ACHN (cell line): ENCODE data around the gene ONECUT3.

Experiments
- DNase-seq: peaks from one replicate; pipeline ENCODE4 v3.0.0-alpha.2; 2015
- in situ Hi-C: cut with HindIII; loops from 2 replicates; pipeline ENCODE4 v1.10.0; 2017; ENCODE audit warnings: low sequenced_read_pairs, low pct_ligation_motif_present, low pct_unique_long_range_greater_than_20kb

ONECUT3 gene

GRCh38 chr19:1763648-1764639, 10.6 kb downstream of the ONECUT3 start:
- in situ Hi-C loops, result no loop called here
- DNase-seq, result no peak

GRCh38 chr19:1764729-1765128, 11.4 kb downstream of the ONECUT3 start:
- in situ Hi-C loops, result no loop called here
- DNase-seq, result no peak

DNA sequence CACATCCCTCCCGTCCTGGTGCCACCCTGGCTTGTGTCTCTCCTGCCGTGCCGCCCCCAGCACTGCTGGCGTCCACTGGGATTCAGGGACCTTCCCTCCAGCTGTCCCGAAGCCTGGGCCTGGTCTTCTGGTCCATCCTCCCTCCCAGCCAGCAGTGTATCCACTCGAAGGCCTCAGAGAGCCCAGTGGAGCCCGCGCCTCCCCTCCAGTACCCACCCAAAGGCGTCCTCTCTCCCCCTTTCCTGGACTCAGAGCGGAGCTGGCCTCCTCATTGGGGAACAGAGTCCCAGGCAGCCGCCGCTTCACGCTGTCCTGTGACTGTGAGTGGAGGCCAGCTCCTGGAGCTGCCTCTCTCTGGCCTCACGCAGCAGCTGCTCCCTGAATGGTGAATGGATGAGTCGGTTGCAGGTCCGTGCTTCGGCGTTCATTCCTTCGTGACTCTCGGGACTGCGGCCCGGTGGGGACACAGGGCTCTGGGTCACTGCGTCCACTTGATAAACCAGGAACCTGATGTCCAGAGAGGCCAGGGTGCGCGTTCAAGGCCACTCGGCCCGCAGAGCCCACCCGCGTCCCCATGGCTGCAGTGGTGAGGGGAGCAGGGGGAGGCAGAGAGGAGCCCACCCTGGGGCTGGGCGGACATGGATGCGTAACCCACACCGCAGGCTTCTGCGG, 12.1 kb downstream of the ONECUT3 start:
- in situ Hi-C loops, result no loop called here
- no peak for DNase-seq

DNA sequence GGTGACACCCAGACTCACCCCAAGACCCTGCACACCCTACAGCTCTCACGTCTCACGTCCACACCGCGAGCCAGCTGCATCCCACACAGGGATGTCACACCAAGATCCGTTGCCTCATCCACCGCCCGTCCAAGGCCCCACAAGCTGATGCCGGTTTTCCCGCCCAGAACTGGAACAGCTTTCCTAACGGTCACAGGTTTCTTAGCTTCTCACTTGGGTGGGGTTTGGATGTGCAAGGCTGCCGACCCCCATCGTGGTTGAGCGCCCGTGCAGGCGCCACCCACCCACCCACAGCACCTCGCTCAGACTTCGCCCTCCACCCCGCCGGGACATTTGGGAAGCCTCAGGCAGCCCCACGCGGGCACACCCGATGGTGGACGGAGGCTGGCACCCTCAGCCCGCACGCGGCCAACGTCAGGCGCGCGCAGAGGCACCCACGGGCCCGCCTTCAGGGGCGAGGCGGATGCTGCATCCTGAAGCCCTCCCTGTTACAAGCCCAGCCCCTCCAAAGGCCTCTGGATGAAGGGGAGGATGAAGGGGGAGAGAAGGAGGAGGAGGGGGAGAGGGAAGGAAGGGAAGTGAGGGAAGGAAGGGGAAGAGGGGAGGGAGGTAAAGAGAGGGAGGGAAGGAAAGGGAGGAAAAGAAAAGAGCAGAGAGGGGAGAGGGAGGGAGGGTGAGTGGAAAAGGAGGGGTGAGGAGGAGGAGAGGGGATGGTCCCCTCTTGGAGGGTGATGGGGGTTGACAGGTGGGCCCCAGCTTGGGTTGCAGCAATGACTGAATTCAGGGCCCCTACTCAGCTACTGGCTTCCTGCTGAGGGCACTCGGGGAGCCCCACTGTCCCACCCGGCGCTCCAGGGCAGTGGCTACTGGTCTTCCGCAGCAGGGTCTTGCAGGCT, 12.8 kb downstream of the ONECUT3 start:
- in situ Hi-C loops, result no loop called here
- no peak for DNase-seq

GRCh38 chr19:1766800-1767352, 13.6 kb downstream of the ONECUT3 start:
- DNase-seq, result no peak
- in situ Hi-C loops, result no loop called here

GRCh38 chr19:1767464-1767933, 14.2 kb downstream of the ONECUT3 start:
- in situ Hi-C loops, result no loop called here
- peak; percentile 32 for DNase-seq

- in situ Hi-C loops, result no loop called here
- DNase-seq, result no peak
Observed at GRCh38 chr19:1768248-1768647, 14.9 kb downstream of the ONECUT3 start.

DNA sequence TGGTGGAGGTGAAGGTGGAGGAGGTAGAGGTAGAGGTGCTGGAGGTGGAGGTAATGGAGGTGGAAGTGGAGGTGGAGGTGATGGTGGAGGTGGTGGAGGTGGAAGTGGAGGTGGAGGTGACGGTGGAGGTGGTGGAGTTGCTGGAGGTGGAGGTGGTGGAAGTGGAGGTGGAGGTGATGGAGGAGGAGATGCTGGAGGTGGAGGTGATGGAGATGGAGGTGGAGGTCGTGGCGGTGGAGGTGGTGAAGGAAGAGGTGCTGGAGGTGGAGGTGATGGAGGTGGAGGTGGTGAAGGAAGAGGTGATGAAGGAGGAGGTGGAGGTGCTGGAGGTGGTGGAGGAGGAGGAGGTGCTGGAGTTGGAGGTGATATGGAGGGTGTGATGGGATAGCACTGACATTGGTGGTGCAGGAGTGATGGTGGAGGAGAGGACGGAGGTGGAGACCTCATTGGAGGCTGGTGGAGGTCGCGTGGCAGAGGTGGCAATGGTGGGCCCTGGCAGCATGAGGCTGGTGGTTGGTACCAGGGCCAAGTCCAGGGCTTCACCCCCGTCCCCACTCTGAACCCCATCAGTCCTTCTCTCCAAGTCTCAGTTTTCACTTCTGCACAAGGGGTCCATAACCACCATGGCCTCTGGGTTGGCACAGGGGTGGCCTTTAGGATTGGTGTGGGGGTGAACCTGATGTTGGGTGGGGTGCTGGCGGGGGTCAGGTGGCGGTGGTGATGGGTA, 15.8 kb downstream of the ONECUT3 start:
- DNase-seq, result no peak
- in situ Hi-C loops, result no loop called here

DNA sequence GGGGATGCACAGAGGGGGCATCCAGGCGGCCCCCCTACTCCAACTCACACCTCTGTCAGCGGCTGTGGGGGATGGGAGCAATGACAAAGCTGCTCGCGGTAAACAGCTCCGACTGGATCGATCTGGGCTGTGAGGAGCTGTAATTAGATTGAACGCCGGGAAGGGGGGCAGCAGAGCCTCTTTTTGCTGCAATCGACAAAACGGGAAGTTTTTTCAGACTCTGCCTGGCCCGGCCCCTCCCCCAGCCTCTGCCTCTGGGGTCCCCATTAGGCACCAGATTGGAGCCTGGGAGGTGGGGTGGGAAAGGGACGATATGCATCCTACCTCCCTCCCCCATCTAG, 16.3 kb downstream of the ONECUT3 start:
- DNase-seq, result no peak
- in situ Hi-C loops, result no loop called here

DNA sequence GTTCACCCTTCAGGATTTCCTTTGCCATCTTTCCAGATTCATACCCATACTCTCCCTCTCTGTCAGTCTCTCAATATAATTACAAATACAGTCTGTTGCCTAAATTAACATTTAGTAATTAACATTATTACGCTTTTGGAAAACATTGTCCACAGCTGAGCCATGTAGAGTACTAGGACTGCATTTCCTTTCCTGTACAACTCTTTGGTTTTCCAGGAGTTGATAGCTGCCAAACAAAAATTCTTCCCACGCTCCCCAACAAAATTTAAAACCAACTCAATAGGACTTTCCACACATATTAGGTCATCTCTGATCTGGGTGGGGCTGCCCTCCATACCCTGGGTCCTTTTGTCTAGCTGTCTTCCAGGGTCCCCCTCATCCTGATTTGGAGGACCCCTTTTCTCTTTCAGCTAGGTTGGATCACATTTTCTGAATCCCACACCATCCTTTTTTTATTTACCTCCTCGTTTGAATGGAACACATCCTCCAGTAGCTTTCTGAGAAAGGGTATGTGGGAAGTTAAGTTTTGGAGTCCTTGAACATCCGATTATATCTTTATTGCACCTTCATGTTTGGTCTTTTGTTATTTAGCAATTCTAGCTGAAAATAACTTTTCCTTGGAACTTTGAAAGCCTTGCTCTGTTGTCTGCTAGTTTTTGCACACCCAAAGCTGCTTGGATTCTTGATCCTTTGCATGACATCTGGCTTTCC, 17.7 kb downstream of the ONECUT3 start:
- no peak for DNase-seq
- in situ Hi-C loops, result no loop called here

DNA sequence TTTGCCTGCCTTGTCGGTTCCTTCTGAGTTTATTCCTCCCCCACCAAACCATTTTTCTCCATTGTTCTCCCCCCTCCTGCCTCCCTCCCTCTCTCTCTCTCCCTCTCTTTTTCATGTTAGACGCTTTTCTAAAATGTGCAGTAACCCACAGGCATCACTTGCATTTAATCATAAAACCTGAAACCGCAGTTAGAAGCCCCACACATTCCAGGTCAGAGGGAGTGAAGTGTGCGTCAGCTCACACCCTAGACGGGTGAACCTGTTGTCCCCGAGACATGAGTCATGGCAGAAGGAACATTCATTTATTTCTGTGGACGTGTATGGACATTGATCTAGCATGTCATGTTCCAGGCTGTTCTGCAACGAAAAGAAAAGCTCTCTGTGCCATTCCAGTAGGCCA, 19.9 kb downstream of the ONECUT3 start:
- in situ Hi-C loops, result no loop called here

GRCh38 chr19:1774989-1775772, 21.9 kb downstream of the ONECUT3 start:
- in situ Hi-C loops, result no loop called here
- DNase-seq, result no peak

More for the DNA sequence above, 19.9 kb downstream of the ONECUT3 start:
- DNase-seq, result peak; percentile 64

DNA sequence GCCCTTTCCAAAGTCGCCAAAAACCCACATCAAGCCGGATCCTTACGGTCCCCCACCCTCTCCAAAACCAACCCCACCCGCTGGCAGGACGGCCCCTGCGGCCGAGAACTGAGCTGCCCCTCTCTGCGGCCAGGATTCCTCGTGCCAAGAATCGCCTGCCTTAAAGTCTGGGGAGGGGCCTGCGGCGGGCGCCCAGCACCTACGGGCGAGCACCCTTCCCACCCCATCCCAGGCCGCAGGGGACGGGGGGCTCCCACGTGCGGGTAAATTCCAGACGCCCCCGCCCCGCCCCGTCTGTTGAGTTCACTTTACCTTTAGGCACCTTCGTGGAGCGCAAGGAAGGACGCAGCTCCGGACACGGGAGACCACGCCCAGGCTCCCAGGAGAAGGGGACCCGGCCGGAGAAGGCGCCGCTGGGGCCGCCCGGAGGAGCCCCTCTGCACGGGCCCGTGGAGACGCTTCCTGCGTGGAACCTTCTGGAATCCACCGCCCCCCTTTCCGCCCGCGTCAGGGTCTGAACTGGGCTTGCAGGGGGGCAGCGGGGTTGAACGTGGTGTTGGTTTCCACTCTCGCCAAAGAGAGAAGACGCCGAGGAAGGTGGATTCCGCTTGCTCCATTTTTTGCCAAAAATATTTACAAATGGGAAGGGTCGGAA, 22.8 kb downstream of the ONECUT3 start:
- DNase-seq, result no peak
- in situ Hi-C loops, result no loop called here

GRCh38 chr19:1776606-1777147, 23.4 kb downstream of the ONECUT3 start:
- no peak for DNase-seq
- in situ Hi-C loops, result no loop called here

DNA sequence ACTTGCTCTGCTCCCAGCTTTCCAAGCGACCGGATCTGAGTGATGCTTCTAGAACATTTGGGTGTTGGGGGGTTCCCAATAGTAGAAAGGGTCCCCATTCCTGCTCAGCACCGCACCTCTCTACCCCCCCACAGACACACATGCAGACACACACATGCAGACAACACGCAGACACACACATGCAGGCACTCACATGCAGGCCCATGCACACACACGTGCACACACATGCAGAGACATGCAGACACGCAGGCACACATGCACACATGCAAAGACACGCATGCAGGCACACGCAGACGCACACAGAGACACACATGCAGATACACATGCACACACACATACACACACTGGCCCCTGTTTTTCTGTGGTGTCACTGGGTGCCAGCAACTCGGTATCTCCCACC, 23.8 kb downstream of the ONECUT3 start:
- no peak for DNase-seq
- in situ Hi-C loops, result no loop called here

DNA sequence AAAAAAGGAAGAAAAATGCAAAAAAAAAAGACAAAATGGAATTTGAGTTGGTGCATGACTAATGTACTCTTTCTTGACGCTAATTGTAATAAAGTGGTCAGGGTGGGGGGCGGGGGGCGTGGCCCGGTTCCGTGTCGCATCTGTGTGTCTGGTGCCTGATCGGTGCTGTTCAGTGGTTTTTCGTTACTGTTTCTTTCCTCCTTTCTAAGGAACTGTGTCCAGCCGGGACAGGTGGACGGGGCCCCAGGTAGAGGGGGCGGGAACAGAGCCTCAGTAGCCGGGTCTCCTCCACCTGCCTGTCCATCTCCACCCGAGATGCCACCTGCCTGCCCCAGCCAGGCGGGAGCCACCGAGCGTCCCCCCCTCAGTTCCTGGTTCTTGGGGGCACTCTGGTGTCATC, 26.3 kb downstream of the ONECUT3 start:
- in situ Hi-C loops, result no loop called here
- no peak for DNase-seq
